D721Med (cell line): Measurements from ENCODE around the gene FCRL5.
"Not testable (repeated sequence)": the region's sequence is repeated elsewhere in the genome, so short reads cannot be mapped to it uniquely, and the experiment has no call there.

Experiments used
- DNase-seq: peaks from one replicate; pipeline ENCODE4 v3.0.0; 2011; ENCODE audit warnings: low spot score; ENCODE audit not compliant: insufficient read length
- FAIRE-seq: peaks from 2 replicates; lab custom pipeline; 2011; peaks lifted over from hg19 to GRCh38; lab: Jason Lieb, UNC
- TF ChIP-seq, protein P1 (sequence below): IDR thresholded peaks from 2 replicates; pipeline ENCODE4 v1.5.1; 2012; ENCODE audit warnings: mild to moderate bottlenecking, control low read depth; ENCODE audit not compliant: insufficient read depth; ENCODE audit errors: missing control alignments

Gene FCRL5

DNA sequence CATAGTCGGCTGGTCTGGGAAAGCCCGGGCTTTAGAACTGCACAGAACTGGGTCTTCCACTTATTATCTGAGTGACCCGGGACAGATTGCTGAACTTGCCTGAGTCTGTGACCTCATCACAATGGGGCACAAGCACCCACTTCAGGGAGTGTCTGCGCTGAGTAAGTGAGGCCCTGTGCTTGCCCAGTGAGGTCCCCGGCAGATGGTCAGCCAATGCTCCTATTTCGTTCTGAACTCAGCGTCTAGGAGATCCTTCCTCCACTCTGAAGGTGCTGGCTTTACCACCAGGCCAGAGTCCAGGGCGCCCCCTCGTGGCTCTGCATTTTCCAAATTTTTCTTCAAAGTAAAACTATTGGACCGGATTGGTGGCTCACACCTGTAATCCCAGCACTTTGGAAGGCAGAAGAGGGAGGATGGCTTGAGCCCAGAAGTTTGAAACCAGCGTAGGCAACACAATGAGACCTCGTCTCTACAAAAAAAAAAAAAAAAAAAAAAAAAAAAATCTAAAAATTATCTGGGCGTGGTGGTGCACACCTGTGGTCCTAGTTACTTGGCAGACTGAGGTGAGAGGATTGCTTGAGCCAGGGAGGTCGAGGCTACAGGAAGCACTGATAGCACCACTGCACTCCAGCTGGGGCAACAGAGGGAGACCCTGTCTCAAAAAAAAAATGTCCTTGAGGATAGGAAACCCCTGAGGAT is 61.7 kb downstream of the FCRL5 start:
- FAIRE-seq = no peak
- DNase-seq = no peak
- TF ChIP-seq, protein P1, sequence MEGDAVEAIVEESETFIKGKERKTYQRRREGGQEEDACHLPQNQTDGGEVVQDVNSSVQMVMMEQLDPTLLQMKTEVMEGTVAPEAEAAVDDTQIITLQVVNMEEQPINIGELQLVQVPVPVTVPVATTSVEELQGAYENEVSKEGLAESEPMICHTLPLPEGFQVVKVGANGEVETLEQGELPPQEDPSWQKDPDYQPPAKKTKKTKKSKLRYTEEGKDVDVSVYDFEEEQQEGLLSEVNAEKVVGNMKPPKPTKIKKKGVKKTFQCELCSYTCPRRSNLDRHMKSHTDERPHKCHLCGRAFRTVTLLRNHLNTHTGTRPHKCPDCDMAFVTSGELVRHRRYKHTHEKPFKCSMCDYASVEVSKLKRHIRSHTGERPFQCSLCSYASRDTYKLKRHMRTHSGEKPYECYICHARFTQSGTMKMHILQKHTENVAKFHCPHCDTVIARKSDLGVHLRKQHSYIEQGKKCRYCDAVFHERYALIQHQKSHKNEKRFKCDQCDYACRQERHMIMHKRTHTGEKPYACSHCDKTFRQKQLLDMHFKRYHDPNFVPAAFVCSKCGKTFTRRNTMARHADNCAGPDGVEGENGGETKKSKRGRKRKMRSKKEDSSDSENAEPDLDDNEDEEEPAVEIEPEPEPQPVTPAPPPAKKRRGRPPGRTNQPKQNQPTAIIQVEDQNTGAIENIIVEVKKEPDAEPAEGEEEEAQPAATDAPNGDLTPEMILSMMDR = peak; percentile 84

DNA sequence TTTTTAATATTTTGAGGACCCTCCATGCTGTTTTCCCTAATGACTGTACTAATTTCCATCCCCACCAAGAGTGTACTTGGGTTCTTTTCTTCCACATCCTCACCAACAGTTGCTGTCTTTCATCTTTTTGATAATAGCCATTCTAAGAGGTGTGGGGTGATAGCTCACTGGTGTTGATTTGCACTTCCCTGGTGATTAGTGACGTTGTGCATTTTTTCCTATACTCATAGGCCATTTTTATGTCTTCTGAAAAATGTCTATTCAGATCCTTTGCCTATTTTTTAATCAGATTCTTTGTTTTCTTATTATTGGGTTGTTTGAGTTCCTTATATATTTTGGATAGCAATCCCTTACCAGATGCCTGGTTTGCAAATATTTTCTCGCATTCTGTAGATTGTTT is 64.2 kb downstream of the FCRL5 start:
- FAIRE-seq = no peak
- TF ChIP-seq, protein P1 = no peak

DNA sequence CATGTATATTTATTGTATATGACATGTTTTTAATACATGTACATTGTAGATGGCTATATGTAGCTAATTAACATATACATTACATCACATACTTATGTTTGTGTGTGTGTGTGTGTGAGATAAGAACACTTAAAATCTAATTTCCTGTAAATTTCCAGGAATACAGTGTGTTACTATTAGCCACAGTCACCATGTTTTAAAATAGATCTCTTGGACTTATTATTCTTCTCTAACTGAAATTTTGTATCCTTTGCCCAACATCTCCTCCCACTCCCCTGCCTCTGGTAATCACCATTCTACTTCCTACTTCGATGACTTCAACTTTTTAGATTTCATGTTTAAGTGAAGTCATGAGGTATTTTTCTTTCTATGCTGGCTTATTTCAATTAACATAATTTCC is 64.8 kb downstream of the FCRL5 start:
- TF ChIP-seq, protein P1 = no peak
- no peak for DNase-seq
- FAIRE-seq = no peak

More for the DNA sequence above, 64.2 kb downstream of the FCRL5 start:
- DNase-seq = no peak

DNA sequence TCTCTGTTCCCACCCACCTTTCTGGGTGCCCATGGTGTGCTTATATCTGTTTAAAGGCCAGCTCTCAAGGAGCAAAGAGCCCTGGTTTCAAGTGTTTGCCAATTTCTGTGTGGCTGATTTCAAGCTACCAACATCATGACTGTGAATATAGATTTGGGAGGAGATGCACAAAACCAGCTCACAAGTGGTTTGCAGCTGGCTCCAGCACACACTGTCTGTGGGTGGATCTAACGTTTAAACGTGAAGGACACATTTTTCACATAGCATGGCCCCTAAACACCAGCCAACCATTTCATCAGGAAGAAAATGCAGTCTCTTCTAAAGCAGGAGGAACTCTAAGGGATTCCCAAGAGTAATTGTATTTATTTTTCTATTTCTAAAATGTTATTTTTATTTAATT is 65.2 kb downstream of the FCRL5 start:
- FAIRE-seq = no peak
- no peak for DNase-seq
- TF ChIP-seq, protein P1 = no peak

DNA sequence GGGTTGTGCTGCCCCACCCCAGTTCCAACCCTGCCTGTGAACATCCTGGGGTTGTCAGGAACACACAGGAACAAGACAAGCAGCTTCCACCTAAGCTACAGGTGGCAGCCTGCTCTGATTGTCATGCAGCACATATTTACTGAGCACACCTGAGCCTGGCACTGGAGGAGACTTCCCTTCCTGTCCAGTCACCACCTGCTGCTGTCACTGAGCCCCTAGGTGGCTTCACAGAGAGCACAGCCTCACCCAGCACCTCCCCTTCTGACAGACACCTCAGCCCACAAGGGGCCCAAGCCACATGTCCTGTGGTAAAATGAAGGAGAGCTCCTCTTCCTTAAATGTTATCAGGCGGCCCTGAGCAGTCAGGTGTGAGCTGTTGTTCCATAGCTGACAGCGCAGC is 65.9 kb downstream of the FCRL5 start:
- FAIRE-seq, DNase-seq: not testable (repeated sequence)

DNA sequence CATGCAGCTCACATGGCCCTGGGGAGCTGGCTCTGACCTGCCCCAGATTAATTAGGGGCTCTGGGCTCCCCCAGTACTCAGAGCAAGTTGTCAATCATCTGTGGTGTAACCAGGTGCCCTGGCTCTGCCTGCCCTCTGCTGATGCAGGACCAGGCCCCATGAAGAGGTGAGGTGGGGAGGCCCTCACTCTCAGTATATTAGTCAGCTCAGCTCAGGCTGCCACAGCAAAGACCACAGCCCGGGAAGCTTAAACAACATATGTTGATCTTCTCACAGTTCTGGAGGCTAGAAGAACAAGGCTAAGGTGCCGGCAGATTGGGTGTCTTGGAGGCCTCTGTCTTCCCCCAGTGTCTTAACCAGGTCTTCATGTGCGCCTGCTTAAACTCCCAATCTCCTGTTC is 66.5 kb downstream of the FCRL5 start:
- DNase-seq = no peak
- FAIRE-seq = no peak
- TF ChIP-seq, protein P1 = no peak

DNA sequence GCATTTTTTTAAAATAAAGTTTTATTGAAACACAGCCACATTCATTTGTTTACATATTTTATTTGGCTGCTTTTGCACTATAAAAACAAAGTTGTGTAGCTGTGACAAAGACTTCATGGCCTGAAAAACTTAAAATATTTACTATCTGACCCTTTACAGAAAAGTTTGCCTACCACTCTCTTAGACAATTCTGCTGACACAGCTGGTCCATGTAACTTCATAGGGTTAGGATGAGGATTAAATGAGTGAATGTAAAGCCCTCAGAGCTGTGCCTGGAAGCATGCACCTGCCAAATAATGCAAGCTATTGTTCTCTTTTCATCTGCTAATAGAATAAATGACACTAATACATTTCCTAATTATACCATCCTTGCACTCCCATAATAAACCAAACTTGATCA is 67.7 kb downstream of the FCRL5 start:
- TF ChIP-seq, protein P1 = no peak
- no peak for DNase-seq
- FAIRE-seq = no peak
